Endodermal cell (in vitro differentiated cells): Measurements from ENCODE around the gene RPA3. TPM values are rescaled to one million over a fixed set of nuclear protein-coding genes. Genes with fewer than 3 reads are reported as not detected.

Experiments used
- DNase-seq: peaks from one replicate; pipeline ENCODE4 v3.0.0-alpha.2; 2017
- H3K27ac ChIP-seq: 2 replicates; pipeline ENCODE4 v1.5.1; 2013; ENCODE audit warnings: mild to moderate bottlenecking, low read depth, low read length, moderate library complexity
- H3K27me3 ChIP-seq: 2 replicates; pipeline ENCODE4 v1.6.1; 2013; ENCODE audit warnings: mild to moderate bottlenecking, low read length, moderate library complexity; ENCODE audit not compliant: insufficient read depth, control insufficient read depth, poor library complexity, severe bottlenecking
- H3K36me3 ChIP-seq: 2 replicates; pipeline ENCODE4 v1.7.0; 2013; ENCODE audit warnings: mild to moderate bottlenecking, low read length, moderate library complexity; ENCODE audit not compliant: control insufficient read depth, insufficient read depth
- H3K4me1 ChIP-seq: one replicate; pipeline ENCODE4 v1.7.0; 2013; ENCODE audit warnings: low read length; ENCODE audit not compliant: control insufficient read depth, insufficient read depth
- H3K4me3 ChIP-seq: 2 replicates; pipeline ENCODE4 v1.5.1; 2013; ENCODE audit warnings: mild to moderate bottlenecking, low read length, moderate library complexity
- H3K9ac ChIP-seq: 2 replicates; pipeline ENCODE4 v1.6.1; 2013; ENCODE audit warnings: mild to moderate bottlenecking, low read length, moderate library complexity; ENCODE audit not compliant: poor library complexity, severe bottlenecking; ENCODE audit errors: extremely low read depth
- H3K9me3 ChIP-seq: 2 replicates; pipeline ENCODE4 v1.6.1; 2013; ENCODE audit warnings: mild to moderate bottlenecking, low read length, moderate library complexity; ENCODE audit not compliant: control insufficient read depth
- H3K27ac Mint-ChIP-seq: 2 replicates; pipeline ENCODE4 v1.8.0; 2020; ENCODE audit warnings: mixed read lengths
- H3K27me3 Mint-ChIP-seq: 2 replicates; pipeline ENCODE4 v1.8.0; 2021; ENCODE audit warnings: mild to moderate bottlenecking, mixed read lengths; ENCODE audit not compliant: insufficient read depth
- H3K36me3 Mint-ChIP-seq: 2 replicates; pipeline ENCODE4 v1.8.0; 2020; ENCODE audit warnings: low read depth, mixed read lengths
- H3K4me1 Mint-ChIP-seq: 2 replicates; pipeline ENCODE4 v1.8.0; 2020; ENCODE audit warnings: mixed read lengths
- H3K4me3 Mint-ChIP-seq: 2 replicates; pipeline ENCODE4 v1.8.0; 2020; ENCODE audit warnings: mild to moderate bottlenecking, moderate library complexity, mixed read lengths
- H3K9me3 Mint-ChIP-seq: 2 replicates; pipeline ENCODE4 v1.8.0; 2020; ENCODE audit warnings: mild to moderate bottlenecking, mixed read lengths
- WGBS, 2 experiments: methylation state at CpG; one replicate each; pipeline versions ENCODE4 v1.1.5 to v1.1.7; 2013; ENCODE audit warnings: missing lambda C conversion rate in 2 of 2, mixed read lengths in 1 of 2; ENCODE audit not compliant: insufficient coverage in 1 of 2, insufficient read length in 1 of 2; 5-methylcytosine and 5-hydroxymethylcytosine counted together
- total RNA-seq, 2 donors: library from RNA; stranded (reverse); fragmentation: NEBNext Ultra II Directional in 1 of 2; extraction: Animal tissue kit (Norgen Biotek cat#: 25700) in 1 of 2; gene quantifications; 2 replicates in 1 of 2; 3 replicates in 1 of 2; pipeline ENCODE4 v1.2.1, GENCODE V29; 2021
- TF ChIP-seq, protein P1 (sequence below): fragments of 200-600 bp; sonication (generic); conservative IDR thresholded peaks from 2 replicates; pipeline ENCODE4 v1.5.0; 2021; ENCODE audit warnings: antibody characterized with exemption, mild to moderate bottlenecking

Gene RPA3
- total RNA-seq, 2 donors from 2014 or later: 65.5 to 97.8 TPM

DNA sequence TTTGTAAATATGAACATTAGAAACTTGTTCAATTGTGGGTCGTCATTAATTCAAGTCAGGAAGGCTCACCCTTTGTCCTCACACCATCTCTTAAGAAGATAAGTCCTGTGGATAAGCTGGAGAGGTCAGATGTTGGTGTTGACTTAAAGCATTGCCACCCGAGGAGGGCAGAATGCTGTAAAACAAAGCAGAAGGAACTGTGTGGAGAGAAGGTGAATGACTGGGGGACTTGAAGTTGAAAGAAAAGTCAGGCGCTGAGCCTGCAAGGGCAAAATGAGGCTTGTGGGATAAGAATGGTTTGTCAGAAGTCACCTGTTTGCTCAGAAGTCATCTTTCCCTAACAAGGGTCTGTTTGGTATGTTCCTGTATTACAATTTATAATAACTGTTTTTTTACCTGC is 9.1 kb downstream of the RPA3 start:
- H3K36me3 ChIP-seq: no peaks in the 10 kb centered on the region
- DNase-seq: peak; percentile 80
- peaks cover 35% of the 10 kb centered on the region for H3K4me1 Mint-ChIP-seq
- no peak overlapping the region for H3K4me3 ChIP-seq
- H3K4me3 Mint-ChIP-seq: peak overlapping the region; percentile 0
- no peaks in the 10 kb centered on the region for H3K9me3 ChIP-seq
- H3K27me3 ChIP-seq: peaks cover 48% of the 10 kb centered on the region
- H3K36me3 Mint-ChIP-seq: no peaks in the 10 kb centered on the region
- H3K27ac ChIP-seq: peak overlapping the region; percentile 54
- peak overlapping the region; percentile 19 for H3K27ac Mint-ChIP-seq
- peaks cover 15% of the 10 kb centered on the region for H3K27me3 Mint-ChIP-seq
- H3K9ac ChIP-seq: no peak overlapping the region
- H3K9me3 Mint-ChIP-seq: no peaks in the 10 kb centered on the region
- H3K4me1 ChIP-seq: peaks cover 16% of the 10 kb centered on the region
- TF ChIP-seq, protein P1, sequence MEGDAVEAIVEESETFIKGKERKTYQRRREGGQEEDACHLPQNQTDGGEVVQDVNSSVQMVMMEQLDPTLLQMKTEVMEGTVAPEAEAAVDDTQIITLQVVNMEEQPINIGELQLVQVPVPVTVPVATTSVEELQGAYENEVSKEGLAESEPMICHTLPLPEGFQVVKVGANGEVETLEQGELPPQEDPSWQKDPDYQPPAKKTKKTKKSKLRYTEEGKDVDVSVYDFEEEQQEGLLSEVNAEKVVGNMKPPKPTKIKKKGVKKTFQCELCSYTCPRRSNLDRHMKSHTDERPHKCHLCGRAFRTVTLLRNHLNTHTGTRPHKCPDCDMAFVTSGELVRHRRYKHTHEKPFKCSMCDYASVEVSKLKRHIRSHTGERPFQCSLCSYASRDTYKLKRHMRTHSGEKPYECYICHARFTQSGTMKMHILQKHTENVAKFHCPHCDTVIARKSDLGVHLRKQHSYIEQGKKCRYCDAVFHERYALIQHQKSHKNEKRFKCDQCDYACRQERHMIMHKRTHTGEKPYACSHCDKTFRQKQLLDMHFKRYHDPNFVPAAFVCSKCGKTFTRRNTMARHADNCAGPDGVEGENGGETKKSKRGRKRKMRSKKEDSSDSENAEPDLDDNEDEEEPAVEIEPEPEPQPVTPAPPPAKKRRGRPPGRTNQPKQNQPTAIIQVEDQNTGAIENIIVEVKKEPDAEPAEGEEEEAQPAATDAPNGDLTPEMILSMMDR: peak; percentile 50
- WGBS, 2 experiments: 0 to 7% methylated on average over 2 to 3 of the region's 3 CpGs

DNA sequence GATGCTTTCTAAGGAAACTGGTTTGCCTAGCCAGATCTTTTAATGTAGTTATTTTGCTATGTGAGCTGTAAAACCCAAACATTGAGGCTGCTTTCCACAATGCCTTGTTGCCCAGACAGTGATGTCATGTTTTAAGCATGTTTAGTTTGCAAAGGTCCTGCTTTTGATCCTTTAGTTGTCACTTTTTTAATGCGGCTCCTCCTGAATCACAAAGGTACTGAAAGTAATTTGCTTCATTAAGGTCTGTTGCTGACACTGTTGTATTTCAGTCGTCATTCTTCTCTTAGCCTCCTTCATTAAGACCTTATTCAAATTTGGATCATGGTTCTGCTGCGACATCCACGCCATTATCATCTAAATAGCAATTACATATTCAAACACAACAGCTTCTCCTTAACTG is 10.6 kb downstream of the RPA3 start:
- Histone ChIP-seq H3K9me3 (no peaks in the 10 kb centered on the region), H3K9ac (no peak overlapping the region), H3K4me3 (no peak overlapping the region), H3K36me3 (no peaks in the 10 kb centered on the region), H3K4me1 (peaks cover 16% of the 10 kb centered on the region), H3K27ac (peak overlapping the region; percentile 55), H3K27me3 (peaks cover 48% of the 10 kb centered on the region)
- Mint-ChIP-seq H3K27me3 (peaks cover 15% of the 10 kb centered on the region), H3K27ac (peak overlapping the region; percentile 7), H3K4me1 (peaks cover 37% of the 10 kb centered on the region), H3K9me3 (no peaks in the 10 kb centered on the region), H3K4me3 (no peak overlapping the region), H3K36me3 (no peaks in the 10 kb centered on the region)
- DNase-seq: no peak
- WGBS, 2 experiments: 13 to 18% methylated on average over 4 of the region's 4 CpGs
- TF ChIP-seq, protein P1: no peak

DNA sequence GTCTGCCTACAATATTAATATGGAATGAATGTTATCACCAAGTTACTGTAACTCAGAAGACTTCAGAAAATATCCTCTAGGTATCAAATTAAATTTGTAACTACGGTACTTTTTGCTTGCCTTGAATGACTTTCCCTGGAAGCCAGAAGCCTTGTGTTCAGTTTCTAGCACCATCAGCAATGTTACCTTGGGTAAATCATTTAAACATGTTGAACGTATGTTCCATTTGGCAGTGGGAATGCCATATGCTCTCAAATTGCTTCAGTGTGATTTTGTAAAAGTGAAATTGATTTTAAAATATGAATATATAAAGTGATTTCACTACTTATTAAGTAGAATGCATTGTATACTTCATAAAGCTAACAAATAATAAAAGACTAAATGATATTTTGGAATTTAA is 11.2 kb downstream of the RPA3 start:
- Mint-ChIP-seq H3K27ac (no peak overlapping the region), H3K9me3 (no peaks in the 10 kb centered on the region), H3K36me3 (no peaks in the 10 kb centered on the region), H3K4me1 (peaks cover 41% of the 10 kb centered on the region), H3K4me3 (no peak overlapping the region), H3K27me3 (peaks cover 15% of the 10 kb centered on the region)
- peaks cover 48% of the 10 kb centered on the region for H3K27me3 ChIP-seq
- H3K4me1 ChIP-seq: peaks cover 16% of the 10 kb centered on the region
- no peak for DNase-seq
- H3K36me3 ChIP-seq: no peaks in the 10 kb centered on the region
- WGBS, 2 experiments: 80 to 94% methylated on average over 1 to 2 of the region's 2 CpGs
- TF ChIP-seq, protein P1: no peak
- H3K9ac ChIP-seq: no peak overlapping the region
- peak overlapping the region; percentile 69 for H3K27ac ChIP-seq
- no peaks in the 10 kb centered on the region for H3K9me3 ChIP-seq
- H3K4me3 ChIP-seq: no peak overlapping the region
